Testis (tissue), 3 donors: ENCODE results near the gene NINL. TPM values are rescaled to one million over a fixed set of nuclear protein-coding genes. Genes with fewer than 3 reads are reported as not detected.

Experiments
- DNase-seq: peaks from one replicate; pipeline ENCODE4 v3.0.0-alpha.2; 2019
- H3K27ac ChIP-seq, 2 donors: fragments of 200-600 bp; sonication (generic); one replicate each; pipeline ENCODE4 v1.5.1; 2019
- H3K27me3 ChIP-seq: fragments of 200-600 bp; sonication (generic); one replicate; pipeline ENCODE4 v1.5.1; 2019
- H3K36me3 ChIP-seq: fragments of 200-600 bp; sonication (generic); one replicate; pipeline ENCODE4 v1.5.1; 2017; ENCODE audit warnings: low read depth; ENCODE audit errors: missing control alignments
- H3K4me1 ChIP-seq: fragments of 200-600 bp; sonication (generic); one replicate; pipeline ENCODE4 v1.5.1; 2019
- H3K4me3 ChIP-seq, 2 donors: fragments of 200-600 bp; sonication (generic); one replicate each; pipeline ENCODE4 v1.5.1; 2017 to 2019
- H3K9me3 ChIP-seq: fragments of 200-600 bp; sonication (generic); one replicate; pipeline ENCODE4 v1.5.1; 2017
- CTCF ChIP-seq, 3 experiments: fragments of 450-650 bp in 2 of 3; fragments of 200-600 bp in 1 of 3; sonication (generic) in 1 of 3; IDR thresholded peaks; one replicate each; pipeline ENCODE4 v1.5.1; 2016 to 2019; ENCODE audit warnings: antibody characterized with exemption in 3 of 3, mild to moderate bottlenecking in 2 of 3, moderate library complexity in 1 of 3
- POLR2A ChIP-seq: fragments of 450-650 bp; IDR thresholded peaks from one replicate; pipeline ENCODE4 v1.6.1; 2017; ENCODE audit warnings: antibody characterized with exemption, mild to moderate bottlenecking, moderate library complexity
- WGBS, 2 donors: methylation state at CpG; one replicate each; pipeline ENCODE4 v1.1.5; 2018; 5-methylcytosine and 5-hydroxymethylcytosine counted together
- intact Hi-C: fragments of 100-400 bp; cut with DNase I; formaldehyde crosslinking; loops from one replicate; pipeline ENCODE4 v1.15.1; 2023; ENCODE audit warnings: low total_unique reads
- polyA plus RNA-seq: library from polyadenylated mRNA; stranded (reverse); fragments of 350-450 nt; fragmentation: Illumina TruSeq; extraction: RNeasy Lipid Tissue Mini Kit (QIAGEN cat#74804); gene quantifications from one replicate; pipeline ENCODE4 v1.2.3, GENCODE V29; 2014; ENCODE audit warnings: low read depth, low replicate concordance; ENCODE audit not compliant: insufficient read depth
- total RNA-seq, 2 donors: library from RNA; depleted of rRNA; stranded (reverse); fragments of >200 nt; gene quantifications; one replicate each; pipeline ENCODE4 v1.2.3, GENCODE V29; 2016

NINL gene
- total and polyA plus RNA-seq, 3 donors from 2014 or later: 17.9 to 33.4 (median 32.8) TPM

- Histone ChIP-seq H3K4me3 (no peak overlapping the region), H3K27ac (no peak overlapping the region), H3K27me3 (no peaks in the 10 kb centered on the region), H3K36me3 (no peaks in the 10 kb centered on the region), H3K9me3 (no peaks in the 10 kb centered on the region), H3K4me1 (no peaks in the 10 kb centered on the region)
- TF ChIP-seq POLR2A (no peak), CTCF (IDR thresholded peaks at IDR 0.05) (no peak)
- no peak for DNase-seq
- 52 to 62% methylated on average over 2 of the region's 2 CpGs for WGBS, 2 donors
- intact Hi-C loops: no loop called here
These were observed 98.0 kb downstream of the NINL start for GRCh38 chr20:25487306-25487705.

GRCh38 chr20:25486377-25486776 lies 99.0 kb downstream of the NINL start:
- no peak overlapping the region for H3K4me3 ChIP-seq
- whole genome bisulfite sequencing, 2 donors: 41 to 44% methylated on average over 9 of the region's 9 CpGs
- no peaks in the 10 kb centered on the region for H3K27me3 ChIP-seq
- no peak for TF ChIP-seq POLR2A
- no peak for TF ChIP-seq CTCF (IDR thresholded peaks at IDR 0.05)
- no peaks in the 10 kb centered on the region for H3K36me3 ChIP-seq
- H3K4me1 ChIP-seq: no peaks in the 10 kb centered on the region
- no peak overlapping the region for H3K27ac ChIP-seq
- no peak for DNase-seq
- H3K9me3 ChIP-seq: no peaks in the 10 kb centered on the region
- intact Hi-C loops: no loop called here

GRCh38 chr20:25485872-25486271 lies 99.5 kb downstream of the NINL start:
- intact Hi-C loops: no loop called here
- Histone ChIP-seq H3K4me3 (no peak overlapping the region), H3K27me3 (no peaks in the 10 kb centered on the region), H3K27ac (no peak overlapping the region), H3K9me3 (no peaks in the 10 kb centered on the region), H3K4me1 (no peaks in the 10 kb centered on the region), H3K36me3 (no peaks in the 10 kb centered on the region)
- no peak for DNase-seq
- no peak for TF ChIP-seq CTCF (IDR thresholded peaks at IDR 0.05)
- TF ChIP-seq POLR2A: no peak
- 61 to 65% methylated on average over 2 of the region's 2 CpGs for WGBS, 2 donors

GRCh38 chr20:25484911-25485511 lies 100.3 kb downstream of the NINL start:
- WGBS, 2 donors: 80 to 81% methylated on average over 12 of the region's 12 CpGs
- no peak overlapping the region for H3K4me3 ChIP-seq
- no peaks in the 10 kb centered on the region for H3K9me3 ChIP-seq
- H3K27me3 ChIP-seq: no peaks in the 10 kb centered on the region
- intact Hi-C loops: no loop called here
- H3K4me1 ChIP-seq: no peaks in the 10 kb centered on the region
- no peak for DNase-seq
- TF ChIP-seq POLR2A (no peak), CTCF (IDR thresholded peaks at IDR 0.05) (no peak)
- H3K27ac ChIP-seq: no peak overlapping the region
- no peaks in the 10 kb centered on the region for H3K36me3 ChIP-seq

GRCh38 chr20:25484224-25484846 lies 101.0 kb downstream of the NINL start:
- Histone ChIP-seq H3K27ac (no peak overlapping the region), H3K36me3 (no peaks in the 10 kb centered on the region), H3K4me1 (no peaks in the 10 kb centered on the region), H3K4me3 (no peak overlapping the region), H3K9me3 (no peaks in the 10 kb centered on the region), H3K27me3 (no peaks in the 10 kb centered on the region)
- WGBS, 2 donors: 93% methylated on average over 9 of the region's 9 CpGs
- no peak for DNase-seq
- intact Hi-C loops: no loop called here
- TF ChIP-seq CTCF (IDR thresholded peaks at IDR 0.05) (no peak), POLR2A (no peak)
